Progenitor cell of endocrine pancreas (in vitro differentiated cells): ENCODE results near the gene FAM131B. TPM values are rescaled to one million over a fixed set of nuclear protein-coding genes. Genes with fewer than 3 reads are reported as not detected.

ENCODE experiments used
- DNase-seq: peaks from one replicate; pipeline ENCODE4 v3.0.0; 2021; ENCODE audit warnings: low spot score; ENCODE audit not compliant: unreplicated experiment
- H3K27ac Mint-ChIP-seq: 2 replicates; pipeline ENCODE4 v1.8.0; 2021; ENCODE audit warnings: mild to moderate bottlenecking, moderate library complexity, mixed read lengths
- H3K27me3 Mint-ChIP-seq: 2 replicates; pipeline ENCODE4 v1.8.0; 2021; ENCODE audit warnings: mixed read lengths
- H3K36me3 Mint-ChIP-seq: 2 replicates; pipeline ENCODE4 v1.8.0; 2022; ENCODE audit warnings: mixed read lengths; ENCODE audit not compliant: insufficient read depth
- H3K4me1 Mint-ChIP-seq: 2 replicates; pipeline ENCODE4 v1.8.0; 2021; ENCODE audit warnings: low read depth, mixed read lengths
- H3K4me3 Mint-ChIP-seq: 2 replicates; pipeline ENCODE4 v1.8.0; 2021; ENCODE audit warnings: low read depth, mild to moderate bottlenecking, moderate library complexity, mixed read lengths
- H3K9me3 Mint-ChIP-seq: 2 replicates; pipeline ENCODE4 v1.8.0; 2021; ENCODE audit warnings: low read depth, mixed read lengths
- total RNA-seq: library from RNA; stranded (reverse); gene quantifications from 2 replicates; pipeline ENCODE4 v1.2.1, GENCODE V29; 2021
- TF ChIP-seq, protein P1 (sequence below): fragments of 200-600 bp; sonication (generic); IDR thresholded peaks from one replicate; pipeline ENCODE4 v1.5.0; 2021; ENCODE audit warnings: antibody characterized with exemption, mild to moderate bottlenecking; ENCODE audit not compliant: unreplicated experiment

The FAM131B gene
- total RNA-seq, 1 donor from 2014 or later, result 2.3 TPM

DNA sequence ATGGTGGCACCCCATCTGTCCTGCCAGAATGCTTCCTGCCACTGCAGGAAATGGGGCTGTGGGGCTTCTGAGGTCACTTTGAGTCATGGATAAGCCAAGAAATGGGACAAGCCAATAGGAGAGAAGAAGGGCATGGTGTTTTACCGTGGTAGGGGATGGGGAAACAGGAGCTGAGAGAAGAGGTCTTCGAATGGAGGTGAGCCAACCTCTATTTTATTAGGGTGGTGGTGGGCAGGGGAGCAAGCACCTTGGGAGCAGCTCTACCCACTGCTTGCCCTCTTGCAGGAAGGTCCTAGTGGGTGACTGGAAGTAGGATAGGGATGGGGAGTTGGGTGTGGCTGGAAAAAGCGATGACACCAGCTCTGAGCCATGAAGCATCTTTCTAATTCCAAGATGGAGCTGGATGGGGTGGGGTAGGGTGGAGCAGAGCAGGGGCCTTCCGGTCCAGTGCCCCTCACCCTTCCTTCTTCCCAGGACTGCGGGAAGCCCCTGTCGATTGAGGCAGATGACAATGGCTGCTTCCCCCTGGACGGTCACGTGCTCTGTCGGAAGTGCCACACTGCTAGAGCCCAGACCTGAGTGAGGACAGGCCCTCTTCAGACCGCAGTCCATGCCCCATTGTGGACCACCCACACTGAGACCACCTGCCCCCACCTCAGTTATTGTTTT lies 27.7 kb upstream of the FAM131B start:
- Mint-ChIP-seq H3K4me3 (no peak overlapping the region), H3K9me3 (no peaks in the 10 kb centered on the region), H3K27me3 (no peaks in the 10 kb centered on the region), H3K27ac (no peak overlapping the region), H3K36me3 (peaks cover 17% of the 10 kb centered on the region), H3K4me1 (peaks cover 1% of the 10 kb centered on the region)
- TF ChIP-seq, protein P1, sequence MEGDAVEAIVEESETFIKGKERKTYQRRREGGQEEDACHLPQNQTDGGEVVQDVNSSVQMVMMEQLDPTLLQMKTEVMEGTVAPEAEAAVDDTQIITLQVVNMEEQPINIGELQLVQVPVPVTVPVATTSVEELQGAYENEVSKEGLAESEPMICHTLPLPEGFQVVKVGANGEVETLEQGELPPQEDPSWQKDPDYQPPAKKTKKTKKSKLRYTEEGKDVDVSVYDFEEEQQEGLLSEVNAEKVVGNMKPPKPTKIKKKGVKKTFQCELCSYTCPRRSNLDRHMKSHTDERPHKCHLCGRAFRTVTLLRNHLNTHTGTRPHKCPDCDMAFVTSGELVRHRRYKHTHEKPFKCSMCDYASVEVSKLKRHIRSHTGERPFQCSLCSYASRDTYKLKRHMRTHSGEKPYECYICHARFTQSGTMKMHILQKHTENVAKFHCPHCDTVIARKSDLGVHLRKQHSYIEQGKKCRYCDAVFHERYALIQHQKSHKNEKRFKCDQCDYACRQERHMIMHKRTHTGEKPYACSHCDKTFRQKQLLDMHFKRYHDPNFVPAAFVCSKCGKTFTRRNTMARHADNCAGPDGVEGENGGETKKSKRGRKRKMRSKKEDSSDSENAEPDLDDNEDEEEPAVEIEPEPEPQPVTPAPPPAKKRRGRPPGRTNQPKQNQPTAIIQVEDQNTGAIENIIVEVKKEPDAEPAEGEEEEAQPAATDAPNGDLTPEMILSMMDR, result no peak
- no peak for DNase-seq

DNA sequence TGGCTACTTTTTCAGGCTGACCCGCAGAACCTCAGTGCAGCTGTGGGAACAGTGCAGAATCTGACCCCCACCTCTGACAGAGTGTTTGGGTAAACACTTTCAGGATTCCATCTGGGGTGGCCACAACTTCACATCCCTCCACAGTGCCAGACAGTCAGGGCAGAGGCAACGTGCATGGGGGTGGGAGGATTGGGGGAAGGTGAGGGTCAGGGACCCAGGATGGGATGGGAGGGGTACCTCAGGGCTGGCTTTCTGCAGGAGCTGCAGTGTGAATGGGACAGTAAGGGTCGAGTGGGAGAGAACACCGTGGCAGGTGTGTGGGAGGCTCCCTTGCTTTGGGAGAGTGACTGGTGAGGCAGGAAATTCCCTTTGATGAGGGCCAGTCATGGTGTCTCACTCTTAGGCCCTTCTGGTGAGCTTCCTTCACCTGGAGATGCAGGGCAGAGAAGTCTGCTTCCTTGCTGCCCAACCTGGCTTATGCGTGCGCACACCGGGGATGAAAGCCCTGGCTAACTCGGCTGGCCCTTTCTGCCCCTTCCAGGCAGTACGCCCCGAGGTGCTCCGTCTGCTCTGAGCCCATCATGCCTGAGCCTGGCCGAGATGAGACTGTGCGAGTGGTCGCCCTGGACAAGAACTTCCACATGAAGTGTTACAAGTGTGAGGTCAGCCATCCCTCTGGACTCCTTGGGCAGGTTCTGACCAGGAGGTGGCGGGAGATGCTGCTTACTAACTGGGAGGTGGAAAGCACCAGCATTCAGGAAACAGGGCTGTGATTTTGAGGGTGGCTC lies 27.0 kb upstream of the FAM131B start:
- no peaks in the 10 kb centered on the region for H3K27me3 Mint-ChIP-seq
- H3K27ac Mint-ChIP-seq, result no peak overlapping the region
- H3K36me3 Mint-ChIP-seq, result peaks cover 14% of the 10 kb centered on the region
- DNase-seq, result no peak
- TF ChIP-seq, protein P1, result no peak
- H3K4me1 Mint-ChIP-seq, result no peaks in the 10 kb centered on the region
- H3K4me3 Mint-ChIP-seq, result no peak overlapping the region
- H3K9me3 Mint-ChIP-seq, result no peaks in the 10 kb centered on the region

DNA sequence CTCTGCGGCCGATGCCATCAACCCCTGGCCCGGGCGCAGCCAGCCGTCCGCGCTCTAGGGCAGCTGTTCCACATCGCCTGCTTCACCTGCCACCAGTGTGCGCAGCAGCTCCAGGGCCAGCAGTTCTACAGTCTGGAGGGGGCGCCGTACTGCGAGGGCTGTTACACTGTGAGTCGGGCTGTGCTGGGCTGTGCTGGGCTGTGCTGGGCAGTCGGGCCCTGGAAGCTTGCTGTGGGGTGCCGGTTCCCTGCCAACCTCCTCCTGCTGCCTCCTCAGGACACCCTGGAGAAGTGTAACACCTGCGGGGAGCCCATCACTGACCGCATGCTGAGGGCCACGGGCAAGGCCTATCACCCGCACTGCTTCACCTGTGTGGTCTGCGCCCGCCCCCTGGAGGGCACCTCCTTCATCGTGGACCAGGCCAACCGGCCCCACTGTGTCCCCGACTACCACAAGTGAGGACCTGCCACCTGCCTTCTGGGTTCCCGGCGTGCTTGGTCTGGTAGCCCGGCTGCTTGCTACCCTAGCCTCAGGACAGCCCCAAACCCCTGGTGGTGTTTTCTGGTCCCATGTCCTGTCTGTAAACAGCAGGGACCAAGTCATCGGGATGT lies 26.1 kb upstream of the FAM131B start:
- no peaks in the 10 kb centered on the region for H3K27me3 Mint-ChIP-seq
- H3K4me3 Mint-ChIP-seq, result no peak overlapping the region
- TF ChIP-seq, protein P1, result no peak
- H3K9me3 Mint-ChIP-seq, result no peaks in the 10 kb centered on the region
- peaks cover 12% of the 10 kb centered on the region for H3K36me3 Mint-ChIP-seq
- no peaks in the 10 kb centered on the region for H3K4me1 Mint-ChIP-seq
- no peak overlapping the region for H3K27ac Mint-ChIP-seq
- DNase-seq, result no peak

DNA sequence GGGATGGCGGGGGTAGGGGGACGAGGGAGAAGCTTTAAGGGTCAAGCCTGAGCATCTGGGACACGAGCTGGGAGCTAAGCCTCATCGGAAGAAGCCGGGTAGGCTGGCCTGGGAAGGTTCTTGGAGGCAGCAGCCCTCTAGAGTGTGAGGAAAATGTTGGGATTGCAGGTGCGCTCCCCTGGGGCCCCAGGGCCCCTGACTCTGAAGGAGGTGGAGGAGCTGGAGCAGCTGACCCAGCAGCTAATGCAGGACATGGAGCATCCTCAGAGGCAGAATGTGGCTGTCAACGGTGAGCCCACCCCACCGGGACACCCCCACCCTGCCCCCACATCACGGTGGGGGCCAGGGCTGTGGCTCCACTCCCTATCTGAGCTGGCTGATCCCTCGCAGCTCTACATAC lies 25.5 kb upstream of the FAM131B start:
- DNase-seq, result no peak
- Mint-ChIP-seq H3K4me1 (peaks cover under 1% of the 10 kb centered on the region), H3K27ac (no peak overlapping the region), H3K9me3 (no peaks in the 10 kb centered on the region), H3K27me3 (no peaks in the 10 kb centered on the region), H3K4me3 (no peak overlapping the region), H3K36me3 (peaks cover 12% of the 10 kb centered on the region)
- TF ChIP-seq, protein P1, result no peak

DNA sequence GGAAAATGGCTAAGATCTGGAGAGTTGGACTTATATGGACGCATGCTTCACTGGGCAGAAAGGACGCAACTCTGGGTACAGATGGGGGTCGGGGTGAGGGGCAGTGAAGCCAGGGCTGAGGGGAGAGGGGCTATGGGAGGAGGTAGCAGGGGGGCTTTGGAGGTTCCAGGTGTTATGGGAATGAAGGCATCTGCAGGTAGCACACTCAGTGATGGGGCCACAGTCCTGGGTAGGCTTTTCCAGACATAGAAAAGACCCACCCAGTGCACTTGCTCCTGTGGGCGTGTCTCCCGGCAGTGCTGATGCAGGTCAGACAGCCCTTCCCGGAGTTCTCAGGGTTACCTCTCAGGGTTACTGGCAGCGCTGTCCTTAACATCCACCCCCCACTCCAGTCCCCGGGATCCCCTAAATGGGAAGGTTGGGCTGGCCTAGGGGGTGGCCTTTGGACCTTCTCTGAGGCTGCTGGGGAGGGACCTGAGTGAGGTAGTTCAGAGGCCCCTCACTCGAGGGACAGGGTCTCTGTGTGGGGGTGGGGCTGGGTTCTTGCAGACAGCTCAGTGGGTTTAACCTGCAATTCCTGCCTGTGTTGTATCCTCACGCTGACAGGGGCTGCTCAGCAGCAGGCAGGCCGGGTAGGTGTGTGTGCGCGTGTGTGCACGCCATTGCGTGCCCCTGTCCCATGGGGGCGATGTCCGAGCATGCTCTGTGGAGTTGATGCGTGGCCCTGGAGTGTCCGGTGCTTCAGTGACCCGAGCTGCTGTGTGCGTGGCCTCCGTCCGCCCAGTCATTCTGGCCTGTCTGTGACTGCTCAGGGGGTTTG lies 24.9 kb upstream of the FAM131B start:
- Mint-ChIP-seq H3K27me3 (no peaks in the 10 kb centered on the region), H3K27ac (no peak overlapping the region), H3K36me3 (peaks cover 12% of the 10 kb centered on the region), H3K4me3 (no peak overlapping the region), H3K9me3 (no peaks in the 10 kb centered on the region), H3K4me1 (peaks cover 6% of the 10 kb centered on the region)
- TF ChIP-seq, protein P1, result peak; percentile 9
- DNase-seq, result no peak
